HepG2 (cell line): ENCODE measurements around the gene GINS3. TPM values are rescaled to one million over a fixed set of nuclear protein-coding genes. Genes with fewer than 3 reads are reported as not detected.
A peak's percentile ranks its signal among the peaks of the same experiment; 100 is the strongest.
"Not testable (repeated sequence)": the region's sequence is repeated elsewhere in the genome, so short reads cannot be mapped to it uniquely, and the experiment has no call there.

ENCODE experiments used
- ATAC-seq: fragments of 200-7000 bp; cut with Tn5 transposase; 3 replicates; pipeline ENCODE4 v1.9.1; 2020; ENCODE audit warnings: mild to moderate bottlenecking, moderate library complexity
- BruUV-seq: library from RNA; stranded (reverse); fragments of 400-500 nt; replicated peaks from 2 replicates; lab custom pipeline; 2021; lab: Mats Ljungman, UMichigan
- CTCF ChIA-PET: fragments of 300-600 bp; formaldehyde crosslinking; extraction: SDS; loops from one replicate; lab custom pipeline; 2021; ENCODE audit warnings: low total read pairs, inconsistent platforms, low intra/inter-chr PET ratio; lab: Yijun Ruan, JAX
- POLR2A ChIA-PET: fragments of 350-600 bp; sonication (Branson Sonifier 250); formaldehyde crosslinking; loops from one replicate; lab custom pipeline; 2020; ENCODE audit warnings: antibody characterized with exemption, inconsistent platforms; lab: Yijun Ruan, JAX
- DNase-seq: peaks from one replicate; pipeline ENCODE4 v3.0.0-alpha.2; 2015; ENCODE audit warnings: low spot score
- FAIRE-seq: peaks from 3 replicates; lab custom pipeline; 2011; peaks lifted over from hg19 to GRCh38; lab: Jason Lieb, UNC
- H2AFZ ChIP-seq: one replicate; pipeline ENCODE4 v1.6.1; 2011; ENCODE audit warnings: low read length, inconsistent platforms
- H3K27ac ChIP-seq: fragments of 300-600 bp; 3 replicates; pipeline ENCODE4 v1.8.0; 2011; ENCODE audit warnings: mixed run types, mild to moderate bottlenecking, mixed read lengths, low read length, inconsistent platforms; ENCODE audit not compliant: insufficient read depth; ENCODE audit errors: extremely low read length
- H3K27me3 ChIP-seq, 2 experiments: fragments of 200-600 bp in 1 of 2; 2 replicates in 1 of 2; 3 replicates in 1 of 2; pipeline versions ENCODE4 v1.6.0 to v1.8.0; 2011; ENCODE audit warnings: low read length in 2 of 2, mild to moderate bottlenecking in 2 of 2, moderate library complexity in 2 of 2, inconsistent platforms in 1 of 2; ENCODE audit not compliant: insufficient read depth in 2 of 2, control insufficient read depth in 1 of 2
- H3K36me3 ChIP-seq, 2 experiments: fragments of 200-600 bp in 1 of 2; replicated peaks in 1 of 2; 2 replicates in 1 of 2; 3 replicates in 1 of 2; pipeline versions ENCODE4 v1.5.1 to v1.8.0; 2011; ENCODE audit warnings: low read length in 2 of 2, inconsistent platforms in 1 of 2; ENCODE audit not compliant: insufficient read depth in 2 of 2, control insufficient read depth in 1 of 2
- H3K4me1 ChIP-seq: 2 replicates; pipeline ENCODE4 v1.5.1; 2012; ENCODE audit warnings: low read length, inconsistent platforms; ENCODE audit not compliant: insufficient read depth
- H3K4me2 ChIP-seq: 2 replicates; pipeline ENCODE4 v1.6.0; 2011; ENCODE audit warnings: low read depth, low read length, inconsistent platforms
- H3K4me3 ChIP-seq, 3 experiments: fragments of 200-600 bp in 1 of 3; sonication (generic), shearing (Covaris generic) in 1 of 3; replicated peaks in 1 of 3; 2 replicates each; pipeline ENCODE4 v1.5.1; 2011 to 2016; ENCODE audit warnings: low read length in 3 of 3, inconsistent platforms in 2 of 3, low read depth in 2 of 3, mild to moderate bottlenecking in 2 of 3, control low read depth in 1 of 3, mixed read lengths in 1 of 3; ENCODE audit not compliant: insufficient read depth in 1 of 3
- H3K79me2 ChIP-seq: one replicate; pipeline ENCODE4 v1.6.1; 2011; ENCODE audit warnings: low read length, inconsistent platforms; ENCODE audit not compliant: insufficient read depth
- H3K9ac ChIP-seq: 2 replicates; pipeline ENCODE4 v1.6.0; 2011; ENCODE audit warnings: mild to moderate bottlenecking, low read depth, low read length, inconsistent platforms; ENCODE audit not compliant: insufficient read depth
- H3K9me3 ChIP-seq: 2 replicates; pipeline ENCODE4 v1.5.1; 2012; ENCODE audit warnings: mild to moderate bottlenecking, low read length
- H4K20me1 ChIP-seq: 2 replicates; pipeline ENCODE4 v1.6.0; 2011; ENCODE audit warnings: inconsistent platforms, mild to moderate bottlenecking, low read length, moderate library complexity; ENCODE audit not compliant: insufficient read depth
- FOXP4 ChIP-seq: sonication (generic); formaldehyde crosslinking; IDR thresholded peaks from 2 replicates; pipeline ENCODE4 v1.4.0; 2020; ENCODE audit warnings: missing genetic modification reagents
- PBX2 ChIP-seq: IDR thresholded peaks from 2 replicates; pipeline ENCODE4 v1.6.1; 2016; ENCODE audit warnings: control low read depth
- PCBP2 ChIP-seq: fragments of 200-400 bp; formaldehyde crosslinking; optimal IDR thresholded peaks from 2 replicates; pipeline ENCODE3; 2018; ENCODE audit warnings: low read length, low read depth; ENCODE audit not compliant: poor library complexity, severe bottlenecking
- ZNF230 ChIP-seq: sonication (generic); formaldehyde crosslinking; IDR thresholded peaks from 2 replicates; pipeline ENCODE4 v1.4.0; 2020; ENCODE audit warnings: mild to moderate bottlenecking, missing genetic modification reagents
- ZNF784 ChIP-seq: sonication (generic); formaldehyde crosslinking; IDR thresholded peaks from 2 replicates; pipeline ENCODE4 v1.5.1; 2020; ENCODE audit warnings: missing genetic modification reagents, mild to moderate bottlenecking, borderline replicate concordance
- WGBS: methylation state at CpG from one replicate; pipeline ENCODE4 v1.1.6; 2017; ENCODE audit warnings: low lambda C conversion rate; 5-methylcytosine and 5-hydroxymethylcytosine counted together
- in situ Hi-C: cut with HindIII; loops from 2 replicates; pipeline ENCODE4 v1.10.0; 2017; ENCODE audit warnings: low pct_unique_long_range_greater_than_20kb; ENCODE audit not compliant: extremely low pct_ligation_motif_present
- intact Hi-C: fragments of 100-400 bp; cut with micrococcal nuclease; formaldehyde crosslinking; loops from one replicate; pipeline ENCODE4 v1.10.0; 2022; ENCODE audit not compliant: unreplicated experiment
- polyA plus RNA-seq, 8 experiments: library from polyadenylated mRNA; depleted of rRNA in 3 of 8; stranded (reverse) in 7 of 8; unstranded in 1 of 8; fragments of >200 nt; fragmentation: Illumina TruSeq in 4 of 8; extraction: Trizol in 4 of 8; gene quantifications; 2 replicates each; pipeline versions ENCODE4 v1.2.1 to v1.2.3, GENCODE V29; 2011 to 2016; ENCODE audit warnings: low read depth in 4 of 8, missing spikeins in 1 of 8, mixed read lengths in 1 of 8; ENCODE audit not compliant: insufficient read depth in 1 of 8
- total RNA-seq, 5 experiments: library from RNA; depleted of rRNA; stranded (reverse); fragments of >200 nt; fragmentation: Illumina TruSeq; extraction: Trizol; gene quantifications; 2 replicates each; pipeline ENCODE4 v1.2.3, GENCODE V29; 2016; ENCODE audit warnings: low read depth in 1 of 5

Gene GINS3
- total and polyA plus RNA-seq, 2 of the 13 experiments (the other 11 are each of a cell fraction or from before 2014, with no cell fraction given): 6.5 to 19.3 TPM

GRCh38 chr16:58411336-58411735 lies 19.1 kb downstream of the GINS3 start:
- ATAC-seq: no peak
- Histone ChIP-seq H4K20me1 (no peaks in the 10 kb centered on the region), H3K4me3 (no peak overlapping the region), H3K9ac (no peak overlapping the region), H3K36me3 (no peaks in the 10 kb centered on the region), H3K4me1 (no peaks in the 10 kb centered on the region), H2AFZ (no peak overlapping the region), H3K4me2 (no peak overlapping the region), H3K79me2 (no peaks in the 10 kb centered on the region), H3K9me3 (no peaks in the 10 kb centered on the region), H3K27ac (no peak overlapping the region), H3K27me3 (no peaks in the 10 kb centered on the region)
- FAIRE-seq: no peak
- in situ Hi-C loops (no loop called here), intact Hi-C loops (no loop called here)
- no peak for DNase-seq
- CTCF ChIA-PET: no interaction called here
- TF ChIP-seq PCBP2: peak; percentile 38
- TF ChIP-seq ZNF784: no peak
- POLR2A ChIA-PET: no interaction called here
- no TSS peak for BruUV-seq
- 94% methylated on average over 2 of the region's 2 CpGs for WGBS

DNA sequence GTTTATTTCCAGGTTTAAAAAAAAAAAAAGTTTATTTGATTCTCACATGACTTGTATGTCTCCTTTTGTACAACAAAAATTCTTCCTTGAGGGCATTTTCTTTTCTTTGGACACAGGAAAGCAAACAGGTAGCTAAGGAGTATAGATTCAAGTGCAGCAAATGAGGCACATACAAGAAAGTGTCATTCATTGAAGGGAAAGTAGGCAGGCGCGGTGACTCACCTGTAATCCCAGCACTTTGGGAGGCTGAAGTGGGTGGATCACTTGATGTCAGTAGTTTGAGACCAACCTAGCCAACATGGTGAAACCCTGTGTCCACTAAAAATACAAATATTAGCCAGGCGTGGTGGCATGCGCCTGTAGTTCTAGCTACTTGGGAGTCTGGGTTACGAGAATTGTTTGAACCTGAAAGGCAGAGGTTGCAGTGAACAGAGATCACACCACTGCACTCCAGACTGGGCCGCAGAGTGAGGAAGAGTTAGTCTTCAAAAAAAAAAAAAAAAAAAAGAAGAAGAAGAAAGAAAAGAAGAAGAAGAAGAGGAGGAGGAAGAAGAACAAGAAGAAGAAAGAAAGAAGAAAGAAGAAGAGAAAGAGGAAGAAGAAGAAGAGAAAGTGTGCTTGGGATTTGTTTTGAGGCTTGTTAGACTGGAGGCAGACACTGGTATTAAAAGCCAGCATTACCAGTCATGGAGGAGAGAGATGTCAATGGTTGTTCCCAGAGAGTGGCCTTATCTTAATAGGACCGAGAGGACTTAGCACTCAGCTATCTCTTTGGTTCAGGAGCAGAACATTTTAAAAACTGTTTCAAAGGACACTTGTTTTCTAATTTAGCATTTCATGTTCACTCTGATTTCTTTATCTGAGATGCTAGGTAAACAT lies 19.7 kb downstream of the GINS3 start:
- TF ChIP-seq FOXP4 (CRISPR knock-in tag): no peak
- TF ChIP-seq PBX2 (CRISPR knock-in tag): no peak
- TF ChIP-seq ZNF230 (CRISPR knock-in tag): no peak
- Histone ChIP-seq H3K4me1 (no peaks in the 10 kb centered on the region), H3K9ac (no peak overlapping the region), H3K36me3 (no peaks in the 10 kb centered on the region), H3K27ac (no peak overlapping the region), H3K79me2 (no peaks in the 10 kb centered on the region), H3K27me3 (no peaks in the 10 kb centered on the region), H3K4me2 (no peak overlapping the region), H3K4me3 (no peak overlapping the region), H4K20me1 (no peaks in the 10 kb centered on the region), H2AFZ (no peak overlapping the region), H3K9me3 (no peaks in the 10 kb centered on the region)
- in situ Hi-C loops (no loop called here), intact Hi-C loops (no loop called here)
- BruUV-seq: no TSS peak
- 60% methylated on average over 7 of the region's 7 CpGs for WGBS
- FAIRE-seq: peak; percentile 39
- POLR2A ChIA-PET: no interaction called here
- DNase-seq: no peak
- CTCF ChIA-PET: no interaction called here
- peak; percentile 75 for ATAC-seq

DNA sequence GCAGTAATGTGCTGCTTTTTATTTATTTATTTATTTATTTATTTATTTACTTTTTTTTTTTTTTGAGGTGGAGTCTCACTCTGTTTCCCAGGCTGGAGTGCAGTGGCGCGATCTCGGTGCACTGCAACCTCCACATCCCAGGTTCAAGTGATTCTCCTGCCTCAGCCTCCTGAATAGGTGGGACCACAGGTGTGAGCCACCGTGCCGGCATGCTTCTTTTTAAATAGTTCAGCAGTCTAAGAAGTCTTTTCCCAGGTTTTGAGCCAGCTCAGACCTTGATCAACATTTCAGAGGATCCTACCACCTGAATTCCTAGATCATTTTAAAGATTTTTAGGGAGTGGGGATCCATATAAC lies 20.3 kb downstream of the GINS3 start:
- H3K79me2 ChIP-seq, in situ Hi-C loops, H3K4me2 ChIP-seq, H3K4me1 ChIP-seq, H3K9ac ChIP-seq, intact Hi-C loops, BruUV-seq, FAIRE-seq, H3K9me3 ChIP-seq, H3K36me3 ChIP-seq, H4K20me1 ChIP-seq, H3K27ac ChIP-seq, H2AFZ ChIP-seq, ATAC-seq, H3K4me3 ChIP-seq, CTCF ChIA-PET, POLR2A ChIA-PET, DNase-seq, H3K27me3 ChIP-seq: not testable (repeated sequence)
- 68% methylated on average over 5 of the region's 5 CpGs for WGBS
